ENCODE data around the gene IRX3.

IRX3 gene

GRCh38 chr16:54286366-54287130 is at the start of gene IRX3:
Gene IRX3, minus strand, starts transcription at chr16:54286787. Its CDS starts 737 bp downstream, at chr16:54286050.
- no peak for DNase-seq (ENCODE audit: low read depth in 2 of 2)

- DNase-seq (ENCODE audit: low read depth in 2 of 2): no peak
Observed at GRCh38 chr16:54335230-54335629, 48.6 kb upstream of the IRX3 start.

GRCh38 chr16:54334208-54334607 is 47.6 kb upstream of the IRX3 start:
- DNase-seq (ENCODE audit: low read depth in 2 of 2): no peak

GRCh38 chr16:54331241-54332002 is 44.8 kb upstream of the IRX3 start:
- no peak for DNase-seq (ENCODE audit: low read depth in 2 of 2)

- no peak for DNase-seq (ENCODE audit: low read depth in 2 of 2)
Observed at GRCh38 chr16:54327609-54328008, 41.0 kb upstream of the IRX3 start.

- no peak for DNase-seq (ENCODE audit: low read depth in 2 of 2)
Observed at GRCh38 chr16:54326266-54326662, 39.7 kb upstream of the IRX3 start.

GRCh38 chr16:54325616-54326265 is 39.2 kb upstream of the IRX3 start:
- DNase-seq (ENCODE audit: low read depth in 2 of 2): no peak

- DNase-seq (ENCODE audit: low read depth in 2 of 2): no peak
Observed at GRCh38 chr16:54324716-54325115, 38.1 kb upstream of the IRX3 start.

GRCh38 chr16:54320697-54321340 is 34.2 kb upstream of the IRX3 start:
- DNase-seq (ENCODE audit: low read depth in 2 of 2): no peak

- DNase-seq (ENCODE audit: low read depth in 2 of 2): no peak
Observed at GRCh38 chr16:54318941-54319340, 32.4 kb upstream of the IRX3 start.

GRCh38 chr16:54317101-54317611 is 30.6 kb upstream of the IRX3 start:
- no peak for DNase-seq (ENCODE audit: low read depth in 2 of 2)

- DNase-seq (ENCODE audit: low read depth in 2 of 2): no peak
Observed at GRCh38 chr16:54316095-54316889, 29.7 kb upstream of the IRX3 start.

- no peak for DNase-seq (ENCODE audit: low read depth in 2 of 2)
Observed at GRCh38 chr16:54313789-54314188, 27.2 kb upstream of the IRX3 start.

- DNase-seq (ENCODE audit: low read depth in 2 of 2): no peak
Observed at GRCh38 chr16:54312502-54312991, 26.0 kb upstream of the IRX3 start.

GRCh38 chr16:54309341-54309740 is 22.8 kb upstream of the IRX3 start:
- no peak for DNase-seq (ENCODE audit: low read depth in 2 of 2)

- no peak for DNase-seq (ENCODE audit: low read depth in 2 of 2)
Observed at GRCh38 chr16:54305080-54305479, 18.5 kb upstream of the IRX3 start.

GRCh38 chr16:54303613-54304012 is 17.0 kb upstream of the IRX3 start:
- DNase-seq (ENCODE audit: low read depth in 2 of 2): no peak

GRCh38 chr16:54297154-54297553 is 10.6 kb upstream of the IRX3 start:
- DNase-seq (ENCODE audit: low read depth in 2 of 2): no peak

GRCh38 chr16:54296543-54296942 is 10.0 kb upstream of the IRX3 start:
- no peak for DNase-seq (ENCODE audit: low read depth in 2 of 2)

- no peak for DNase-seq (ENCODE audit: low read depth in 2 of 2)
Observed at GRCh38 chr16:54291656-54292487, 5.3 kb upstream of the IRX3 start.
